ENCODE measurements around the gene MYOCOS.

Gene MYOCOS

GRCh38 chr1:171606402-171606941 lies 15.6 kb upstream of the MYOCOS start:
- no peak overlapping the region for H2BK5ac ChIP-seq (ENCODE audit: low read length)
- no peak for DNase-seq (ENCODE audit: low spot score)
- no peak overlapping the region for H2BK12ac ChIP-seq (ENCODE audit: low read length)
- no peak overlapping the region for H2BK120ac ChIP-seq (ENCODE audit: low read depth, low read length)
- H3K4me3 ChIP-seq (ENCODE audit: low read length in 2 of 2) = no peak overlapping the region
- no peak overlapping the region for H4K8ac ChIP-seq (ENCODE audit: low read depth, low read length)
- no peak overlapping the region for H4K91ac ChIP-seq (ENCODE audit: low read depth, low read length, poor library complexity)
- peak overlapping the region; percentile 70 for H2AFZ ChIP-seq (ENCODE audit: low read length)
- no peak overlapping the region for H3K14ac ChIP-seq (ENCODE audit: low read length)
- H3K4ac ChIP-seq (ENCODE audit: low read length) = no peak overlapping the region
- no peak overlapping the region for H2AK5ac ChIP-seq (ENCODE audit: low read depth, low read length)
- no peaks in the 10 kb centered on the region for H3K27me3 ChIP-seq (ENCODE audit: control insufficient read depth in 3 of 3, insufficient read depth in 3 of 3, low read depth in 1 of 3, low read length in 3 of 3)
- H3K9ac ChIP-seq (ENCODE audit: low read depth, low read length, poor library complexity) = no peak overlapping the region
- H3K9me3 ChIP-seq (replicated peaks in 1 of 2; ENCODE audit: control insufficient read depth in 2 of 2, insufficient read depth in 1 of 2, low read depth in 1 of 2, low read length in 2 of 2) = no peaks in the 10 kb centered on the region
- WGBS, 2 donors (ENCODE audit: extremely low coverage in 2 of 2, insufficient read length in 2 of 2, insufficient replicate concordance in 1 of 2) = no CpG with 5 or more reads among the region's 10 CpGs
- no peak overlapping the region for H3K23ac ChIP-seq (ENCODE audit: low read depth, low read length, poor library complexity)
- no peak overlapping the region for H3K4me2 ChIP-seq (ENCODE audit: insufficient read depth, low read length, poor library complexity, severe bottlenecking)
- no peaks in the 10 kb centered on the region for H3K79me1 ChIP-seq (ENCODE audit: low read depth, low read length)
- H3K18ac ChIP-seq (ENCODE audit: low read length) = no peak overlapping the region
- no peaks in the 10 kb centered on the region for H3K4me1 ChIP-seq (ENCODE audit: control insufficient read depth in 2 of 2, insufficient read depth in 1 of 2, low read depth in 1 of 2, low read length in 2 of 2)
- no peak overlapping the region for H3K27ac ChIP-seq (replicated peaks; ENCODE audit: low read length)
- no peak overlapping the region for H2BK15ac ChIP-seq (ENCODE audit: low read length)
- H3K36me3 ChIP-seq (replicated peaks in 1 of 2; ENCODE audit: control insufficient read depth in 2 of 2, insufficient read depth in 2 of 2, low read length in 2 of 2) = no peaks in the 10 kb centered on the region

GRCh38 chr1:171610385-171610784 lies 11.7 kb upstream of the MYOCOS start:
- no peaks in the 10 kb centered on the region for H3K9me3 ChIP-seq (replicated peaks in 1 of 2; ENCODE audit: control insufficient read depth in 2 of 2, insufficient read depth in 1 of 2, low read depth in 1 of 2, low read length in 2 of 2)
- H2AK5ac ChIP-seq (ENCODE audit: low read depth, low read length) = no peak overlapping the region
- no peak overlapping the region for H4K8ac ChIP-seq (ENCODE audit: low read depth, low read length)
- H2BK120ac ChIP-seq (ENCODE audit: low read depth, low read length) = no peak overlapping the region
- no CpG with 5 or more reads among the region's 2 CpGs for WGBS, 2 donors (ENCODE audit: extremely low coverage in 2 of 2, insufficient read length in 2 of 2, insufficient replicate concordance in 1 of 2)
- no peak overlapping the region for H2BK5ac ChIP-seq (ENCODE audit: low read length)
- H2AFZ ChIP-seq (ENCODE audit: low read length) = no peak overlapping the region
- H3K18ac ChIP-seq (ENCODE audit: low read length) = no peak overlapping the region
- H2BK15ac ChIP-seq (ENCODE audit: low read length) = no peak overlapping the region
- H3K9ac ChIP-seq (ENCODE audit: low read depth, low read length, poor library complexity) = no peak overlapping the region
- H3K4me1 ChIP-seq (ENCODE audit: control insufficient read depth in 2 of 2, insufficient read depth in 1 of 2, low read depth in 1 of 2, low read length in 2 of 2) = no peaks in the 10 kb centered on the region
- no peaks in the 10 kb centered on the region for H3K36me3 ChIP-seq (replicated peaks in 1 of 2; ENCODE audit: control insufficient read depth in 2 of 2, insufficient read depth in 2 of 2, low read length in 2 of 2)
- H4K91ac ChIP-seq (ENCODE audit: low read depth, low read length, poor library complexity) = peak overlapping the region; percentile 74
- no peak overlapping the region for H2BK12ac ChIP-seq (ENCODE audit: low read length)
- DNase-seq (ENCODE audit: low spot score) = no peak
- no peak overlapping the region for H3K27ac ChIP-seq (replicated peaks; ENCODE audit: low read length)
- H3K23ac ChIP-seq (ENCODE audit: low read depth, low read length, poor library complexity) = no peak overlapping the region
- no peaks in the 10 kb centered on the region for H3K79me1 ChIP-seq (ENCODE audit: low read depth, low read length)
- no peak overlapping the region for H3K14ac ChIP-seq (ENCODE audit: low read length)
- H3K4me2 ChIP-seq (ENCODE audit: insufficient read depth, low read length, poor library complexity, severe bottlenecking) = no peak overlapping the region
- no peaks in the 10 kb centered on the region for H3K27me3 ChIP-seq (ENCODE audit: control insufficient read depth in 3 of 3, insufficient read depth in 3 of 3, low read depth in 1 of 3, low read length in 3 of 3)
- H3K4ac ChIP-seq (ENCODE audit: low read length) = no peak overlapping the region
- no peak overlapping the region for H3K4me3 ChIP-seq (ENCODE audit: low read length in 2 of 2)

- Histone ChIP-seq H2BK5ac (ENCODE audit: low read length) (no peak overlapping the region), H3K27ac (replicated peaks; ENCODE audit: low read length) (no peak overlapping the region), H2AK5ac (ENCODE audit: low read depth, low read length) (no peak overlapping the region), H3K36me3 (replicated peaks in 1 of 2; ENCODE audit: control insufficient read depth in 2 of 2, insufficient read depth in 2 of 2, low read length in 2 of 2) (no peaks in the 10 kb centered on the region), H3K9me3 (replicated peaks in 1 of 2; ENCODE audit: control insufficient read depth in 2 of 2, insufficient read depth in 1 of 2, low read depth in 1 of 2, low read length in 2 of 2) (no peaks in the 10 kb centered on the region), H2BK120ac (ENCODE audit: low read depth, low read length) (no peak overlapping the region), H3K4me1 (ENCODE audit: control insufficient read depth in 2 of 2, insufficient read depth in 1 of 2, low read depth in 1 of 2, low read length in 2 of 2) (no peaks in the 10 kb centered on the region), H3K4ac (ENCODE audit: low read length) (no peak overlapping the region), H4K8ac (ENCODE audit: low read depth, low read length) (no peak overlapping the region), H3K27me3 (ENCODE audit: control insufficient read depth in 3 of 3, insufficient read depth in 3 of 3, low read depth in 1 of 3, low read length in 3 of 3) (no peaks in the 10 kb centered on the region), H3K23ac (ENCODE audit: low read depth, low read length, poor library complexity) (no peak overlapping the region), H2BK15ac (ENCODE audit: low read length) (no peak overlapping the region), H3K4me2 (ENCODE audit: insufficient read depth, low read length, poor library complexity, severe bottlenecking) (no peak overlapping the region), H4K91ac (ENCODE audit: low read depth, low read length, poor library complexity) (no peak overlapping the region), H3K79me1 (ENCODE audit: low read depth, low read length) (no peaks in the 10 kb centered on the region), H3K4me3 (ENCODE audit: low read length in 2 of 2) (no peak overlapping the region), H2AFZ (ENCODE audit: low read length) (no peak overlapping the region), H3K18ac (ENCODE audit: low read length) (no peak overlapping the region), H3K9ac (ENCODE audit: low read depth, low read length, poor library complexity) (no peak overlapping the region), H2BK12ac (ENCODE audit: low read length) (no peak overlapping the region), H3K14ac (ENCODE audit: low read length) (no peak overlapping the region)
- DNase-seq (ENCODE audit: low spot score) = no peak
- WGBS, 2 donors (ENCODE audit: extremely low coverage in 2 of 2, insufficient read length in 2 of 2, insufficient replicate concordance in 1 of 2) = no CpG with 5 or more reads among the region's 2 CpGs
Measured at GRCh38 chr1:171611306-171611705, 10.7 kb upstream of the MYOCOS start.

GRCh38 chr1:171613282-171613681 lies 8.8 kb upstream of the MYOCOS start:
- Histone ChIP-seq H3K79me1 (ENCODE audit: low read depth, low read length) (no peaks in the 10 kb centered on the region), H4K8ac (ENCODE audit: low read depth, low read length) (no peak overlapping the region), H3K27me3 (ENCODE audit: control insufficient read depth in 3 of 3, insufficient read depth in 3 of 3, low read depth in 1 of 3, low read length in 3 of 3) (no peaks in the 10 kb centered on the region), H2BK12ac (ENCODE audit: low read length) (no peak overlapping the region), H3K4me2 (ENCODE audit: insufficient read depth, low read length, poor library complexity, severe bottlenecking) (no peak overlapping the region), H3K14ac (ENCODE audit: low read length) (no peak overlapping the region), H2BK120ac (ENCODE audit: low read depth, low read length) (no peak overlapping the region), H3K9me3 (replicated peaks in 1 of 2; ENCODE audit: control insufficient read depth in 2 of 2, insufficient read depth in 1 of 2, low read depth in 1 of 2, low read length in 2 of 2) (no peaks in the 10 kb centered on the region), H3K4ac (ENCODE audit: low read length) (no peak overlapping the region), H3K27ac (replicated peaks; ENCODE audit: low read length) (no peak overlapping the region), H2BK15ac (ENCODE audit: low read length) (no peak overlapping the region), H2AK5ac (ENCODE audit: low read depth, low read length) (no peak overlapping the region), H2BK5ac (ENCODE audit: low read length) (no peak overlapping the region), H3K36me3 (replicated peaks in 1 of 2; ENCODE audit: control insufficient read depth in 2 of 2, insufficient read depth in 2 of 2, low read length in 2 of 2) (no peaks in the 10 kb centered on the region), H4K91ac (ENCODE audit: low read depth, low read length, poor library complexity) (no peak overlapping the region), H3K18ac (ENCODE audit: low read length) (no peak overlapping the region), H3K4me3 (ENCODE audit: low read length in 2 of 2) (no peak overlapping the region), H2AFZ (ENCODE audit: low read length) (no peak overlapping the region), H3K23ac (ENCODE audit: low read depth, low read length, poor library complexity) (no peak overlapping the region), H3K9ac (ENCODE audit: low read depth, low read length, poor library complexity) (no peak overlapping the region), H3K4me1 (ENCODE audit: control insufficient read depth in 2 of 2, insufficient read depth in 1 of 2, low read depth in 1 of 2, low read length in 2 of 2) (no peaks in the 10 kb centered on the region)
- no peak for DNase-seq (ENCODE audit: low spot score)
- WGBS, 2 donors (ENCODE audit: extremely low coverage in 2 of 2, insufficient read length in 2 of 2, insufficient replicate concordance in 1 of 2) = no CpG with 5 or more reads among the region's 1 CpG
